Uterus (tissue), 4 donors: ENCODE data around the gene FAM174C. TPM values are rescaled to one million over a fixed set of nuclear protein-coding genes. Genes with fewer than 3 reads are reported as not detected.

Experiments used
- DNase-seq, 2 donors: peaks; one replicate each; pipeline ENCODE4 v3.0.0-alpha.2; 2019 to 2020
- H3K27ac ChIP-seq, 2 donors: fragments of 200-600 bp; sonication (generic); 1 replicate in 1 of 2; 2 replicates in 1 of 2; pipeline ENCODE4 v1.5.1; 2016 to 2018
- H3K27me3 ChIP-seq, 2 donors: fragments of 200-600 bp; sonication (generic); one replicate each; pipeline ENCODE4 v1.5.1; 2018 to 2019; ENCODE audit warnings: control low read depth in 1 of 2
- H3K36me3 ChIP-seq, 2 donors: fragments of 200-600 bp; sonication (generic); one replicate each; pipeline ENCODE4 v1.5.1; 2019; ENCODE audit warnings: control low read depth in 1 of 2
- H3K4me1 ChIP-seq, 2 donors: fragments of 200-600 bp; sonication (generic); one replicate each; pipeline ENCODE4 v1.5.1; 2018 to 2019; ENCODE audit warnings: control low read depth in 1 of 2
- H3K4me3 ChIP-seq, 2 donors: fragments of 200-600 bp; sonication (generic); 1 replicate in 1 of 2; 2 replicates in 1 of 2; pipeline ENCODE4 v1.5.1; 2018 to 2019; ENCODE audit warnings: mild to moderate bottlenecking in 1 of 2
- H3K9me3 ChIP-seq, 2 donors: fragments of 200-600 bp; sonication (generic); one replicate each; pipeline ENCODE4 v1.5.1; 2019; ENCODE audit warnings: control low read depth in 1 of 2
- CTCF ChIP-seq, 4 experiments: fragments of 200-600 bp in 2 of 4; fragments of 450-650 bp in 2 of 4; sonication (generic) in 2 of 4; IDR thresholded peaks; one replicate each; pipeline ENCODE4 v1.5.1; 2016 to 2019; ENCODE audit warnings: antibody characterized with exemption in 4 of 4, mild to moderate bottlenecking in 2 of 4, moderate library complexity in 1 of 4
- POLR2A ChIP-seq, 2 donors: fragments of 450-650 bp; IDR thresholded peaks; one replicate each; pipeline ENCODE4 v1.6.1; 2016; ENCODE audit warnings: antibody characterized with exemption in 2 of 2, mild to moderate bottlenecking in 1 of 2, moderate library complexity in 1 of 2
- intact Hi-C: fragments of 100-400 bp; cut with DNase I; formaldehyde crosslinking; loops from one replicate; pipeline ENCODE4 v1.15.1; 2023; ENCODE audit warnings: low total_unique reads
- total RNA-seq, 4 donors: library from RNA; depleted of rRNA in 3 of 4; stranded (reverse); fragments of >200 nt in 3 of 4; gene quantifications; one replicate each; pipeline versions ENCODE4 v1.1.0 to v1.2.4, GENCODE V29; 2014 to 2023
- donor health status: DM: yes; HTN: yes; CAD: no.

FAM174C gene
- total RNA-seq, 4 donors from 2014 or later, result 2.1 to 24.3 (median 7.1) TPM

GRCh38 chr19:1234955-1235380 lies 40.4 kb upstream of the FAM174C start:
- Histone ChIP-seq H3K9me3 (no peaks in the 10 kb centered on the region), H3K27me3 (peaks cover 0 to 8% of the 10 kb centered on the region in 2 donors), H3K4me3 (no peak overlapping the region), H3K4me1 (peaks cover 0 to 16% of the 10 kb centered on the region in 2 donors), H3K27ac (no peak overlapping the region), H3K36me3 (no peaks in the 10 kb centered on the region)
- no peak for TF ChIP-seq CTCF (IDR thresholded peaks at IDR 0.05)
- TF ChIP-seq POLR2A (IDR thresholded peaks at IDR 0.05), result no peak
- intact Hi-C loops, result no loop called here
- no peak for DNase-seq

- no peak for DNase-seq
- Histone ChIP-seq H3K4me1 (peaks cover 0 to 16% of the 10 kb centered on the region in 2 donors), H3K4me3 (no peak overlapping the region), H3K27ac (no peak overlapping the region), H3K27me3 (peaks cover 0 to 8% of the 10 kb centered on the region in 2 donors), H3K9me3 (no peaks in the 10 kb centered on the region), H3K36me3 (no peaks in the 10 kb centered on the region)
- intact Hi-C loops, result no loop called here
- no peak for TF ChIP-seq POLR2A (IDR thresholded peaks at IDR 0.05)
- no peak for TF ChIP-seq CTCF (IDR thresholded peaks at IDR 0.05)
These were observed 39.4 kb upstream of the FAM174C start for GRCh38 chr19:1235625-1236538.

GRCh38 chr19:1236576-1236975 lies 38.8 kb upstream of the FAM174C start:
- H3K27me3 ChIP-seq, result peaks cover 0 to 8% of the 10 kb centered on the region in 2 donors
- H3K27ac ChIP-seq, result no peak overlapping the region
- H3K9me3 ChIP-seq, result no peaks in the 10 kb centered on the region
- H3K4me3 ChIP-seq, result peak overlapping the region in 1 of 2 donors; percentile 49
- intact Hi-C loops, result no loop called here
- no peaks in the 10 kb centered on the region for H3K36me3 ChIP-seq
- H3K4me1 ChIP-seq, result peaks cover 0 to 16% of the 10 kb centered on the region in 2 donors
- TF ChIP-seq POLR2A (IDR thresholded peaks at IDR 0.05), result no peak
- TF ChIP-seq CTCF (IDR thresholded peaks at IDR 0.05), result no peak
- no peak for DNase-seq

GRCh38 chr19:1237027-1237659 lies 38.2 kb upstream of the FAM174C start:
- peak overlapping the region in 1 of 2 donors; percentile 97 for H3K27ac ChIP-seq
- no peaks in the 10 kb centered on the region for H3K36me3 ChIP-seq
- no peak for TF ChIP-seq CTCF (IDR thresholded peaks at IDR 0.05)
- TF ChIP-seq POLR2A (IDR thresholded peaks at IDR 0.05), result no peak
- peak overlapping the region; percentile 39 to 49 for H3K4me3 ChIP-seq
- peak in 1 of 2 donors; percentile 61 for DNase-seq
- H3K4me1 ChIP-seq, result peaks cover 0 to 17% of the 10 kb centered on the region in 2 donors
- H3K27me3 ChIP-seq, result peaks cover 0 to 8% of the 10 kb centered on the region in 2 donors
- intact Hi-C loops, result no loop called here
- H3K9me3 ChIP-seq, result no peaks in the 10 kb centered on the region
